ENCODE measurements around the gene OVOL3.
"Not testable (repeated sequence)": the region's sequence is repeated elsewhere in the genome, so short reads cannot be mapped to it uniquely, and the experiment has no call there.

Gene OVOL3

GRCh38 chr19:36110487-36111199 lies at the start of gene OVOL3:
Gene OVOL3 (plus strand): TSS chr19:36111143. CDS start chr19:36111203, 60 bp downstream.
- DNase-seq (ENCODE audit: low spot score), result no peak
- TF ChIP-seq CTCF (IDR thresholded peaks at IDR 0.05; ENCODE audit: borderline replicate concordance, control extremely low read depth, extremely low read depth, insufficient read depth, missing control alignments), result no peak
- in situ Hi-C loops (cut with MboI; ENCODE audit: low sequenced_read_pairs, unreplicated experiment), result no loop called here

- no peak for TF ChIP-seq CTCF (IDR thresholded peaks at IDR 0.05; ENCODE audit: borderline replicate concordance, control extremely low read depth, extremely low read depth, insufficient read depth, missing control alignments)
- in situ Hi-C loops (cut with MboI; ENCODE audit: low sequenced_read_pairs, unreplicated experiment), result no loop called here
- DNase-seq (ENCODE audit: low spot score), result no peak
Observed at GRCh38 chr19:36061367-36061766, 49.6 kb upstream of the OVOL3 start.

GRCh38 chr19:36064826-36065225 lies 46.1 kb upstream of the OVOL3 start:
- no peak for TF ChIP-seq CTCF (IDR thresholded peaks at IDR 0.05; ENCODE audit: borderline replicate concordance, control extremely low read depth, extremely low read depth, insufficient read depth, missing control alignments)
- in situ Hi-C loops (cut with MboI; ENCODE audit: low sequenced_read_pairs, unreplicated experiment), result no loop called here
- no peak for DNase-seq (ENCODE audit: low spot score)

- DNase-seq (ENCODE audit: low spot score), result no peak
- no peak for TF ChIP-seq CTCF (IDR thresholded peaks at IDR 0.05; ENCODE audit: borderline replicate concordance, control extremely low read depth, extremely low read depth, insufficient read depth, missing control alignments)
- in situ Hi-C loops (cut with MboI; ENCODE audit: low sequenced_read_pairs, unreplicated experiment), result no loop called here
Observed at GRCh38 chr19:36067681-36068080, 43.3 kb upstream of the OVOL3 start.

GRCh38 chr19:36068810-36069499 lies 42.0 kb upstream of the OVOL3 start:
- DNase-seq (ENCODE audit: low spot score); in situ Hi-C loops (cut with MboI; ENCODE audit: low sequenced_read_pairs, unreplicated experiment): not testable (repeated sequence)

GRCh38 chr19:36072081-36072480 lies 38.9 kb upstream of the OVOL3 start:
- TF ChIP-seq CTCF (IDR thresholded peaks at IDR 0.05; ENCODE audit: borderline replicate concordance, control extremely low read depth, extremely low read depth, insufficient read depth, missing control alignments), result no peak
- in situ Hi-C loops (cut with MboI; ENCODE audit: low sequenced_read_pairs, unreplicated experiment), result no loop called here
- DNase-seq (ENCODE audit: low spot score), result no peak
